Keratinocyte (primary cell): ENCODE results near the gene ATXN7L1. TPM values are rescaled to one million over a fixed set of nuclear protein-coding genes. Genes with fewer than 3 reads are reported as not detected.

ENCODE experiments used
- DNase-seq: peaks from one replicate; pipeline ENCODE4 v3.0.0-alpha.2; 2011; ENCODE audit warnings: low read depth, missing footprints, low spot score
- FAIRE-seq: peaks from 2 replicates; lab custom pipeline; 2011; peaks lifted over from hg19 to GRCh38; lab: Jason Lieb, UNC
- H2AFZ ChIP-seq: 2 replicates; pipeline ENCODE4 v1.6.0; 2012; ENCODE audit warnings: low read length, control low read depth, inconsistent platforms; ENCODE audit not compliant: control insufficient read depth
- H3K27ac ChIP-seq: 2 replicates; pipeline ENCODE4 v1.5.1; 2011; ENCODE audit warnings: low read length; ENCODE audit not compliant: control insufficient read depth, insufficient read depth
- H3K27me3 ChIP-seq: 3 replicates; pipeline ENCODE4 v1.6.0; 2011; ENCODE audit warnings: low read length; ENCODE audit not compliant: control insufficient read depth, insufficient read depth; ENCODE audit errors: extremely low read depth
- H3K36me3 ChIP-seq, 2 experiments: 2 replicates in 1 of 2; 3 replicates in 1 of 2; pipeline ENCODE4 v1.5.1; 2011; ENCODE audit warnings: low read length in 2 of 2, mild to moderate bottlenecking in 1 of 2; ENCODE audit not compliant: control insufficient read depth in 2 of 2, insufficient read depth in 2 of 2; ENCODE audit errors: extremely low read depth in 1 of 2
- H3K4me1 ChIP-seq: 3 replicates; pipeline ENCODE4 v1.5.1; 2011; ENCODE audit warnings: low read length; ENCODE audit not compliant: control insufficient read depth, insufficient read depth; ENCODE audit errors: extremely low read depth
- H3K4me2 ChIP-seq: 3 replicates; pipeline ENCODE4 v1.6.0; 2011; ENCODE audit warnings: low read depth, low read length; ENCODE audit not compliant: control insufficient read depth, insufficient read depth; ENCODE audit errors: extremely low read depth
- H3K4me3 ChIP-seq, 3 experiments: fragments of 200-600 bp in 1 of 3; sonication (generic) in 1 of 3; 2 replicates in 2 of 3; 3 replicates in 1 of 3; pipeline ENCODE4 v1.5.1; 2011 to 2016; ENCODE audit warnings: low read length in 3 of 3, mild to moderate bottlenecking in 3 of 3, control low read depth in 2 of 3, inconsistent platforms in 1 of 3, low read depth in 1 of 3, mixed read lengths in 1 of 3, mixed run types in 1 of 3, moderate library complexity in 1 of 3; ENCODE audit not compliant: control insufficient read depth in 2 of 3, insufficient read depth in 2 of 3; ENCODE audit errors: extremely low read depth in 1 of 3
- H3K79me2 ChIP-seq: 2 replicates; pipeline ENCODE4 v1.6.0; 2012; ENCODE audit warnings: low read length; ENCODE audit not compliant: control insufficient read depth, insufficient read depth
- H3K9ac ChIP-seq: 3 replicates; pipeline ENCODE4 v1.6.0; 2011; ENCODE audit warnings: low read length; ENCODE audit not compliant: control insufficient read depth, insufficient read depth; ENCODE audit errors: extremely low read depth
- H3K9me1 ChIP-seq: 3 replicates; pipeline ENCODE4 v1.6.0; 2011; ENCODE audit warnings: low read length; ENCODE audit not compliant: control insufficient read depth, insufficient read depth; ENCODE audit errors: extremely low read depth
- H3K9me3 ChIP-seq: 2 replicates; pipeline ENCODE4 v1.5.1; 2012; ENCODE audit warnings: low read depth, low read length; ENCODE audit not compliant: control insufficient read depth
- H4K20me1 ChIP-seq: 3 replicates; pipeline ENCODE4 v1.6.0; 2011; ENCODE audit warnings: low read length; ENCODE audit not compliant: control insufficient read depth, insufficient read depth; ENCODE audit errors: extremely low read depth
- EZH2 ChIP-seq: IDR thresholded peaks from one replicate; pipeline ENCODE4 v1.6.1; 2012; ENCODE audit warnings: inconsistent platforms, mild to moderate bottlenecking, low read length, moderate library complexity
- dilution Hi-C: fragments of 300-500 bp; cut with MboI; formaldehyde crosslinking; loops from one replicate; pipeline ENCODE4 v1.7.0; 2020; ENCODE audit warnings: low sequenced_read_pairs; ENCODE audit not compliant: extremely low pct_ligation_motif_present
- polyA plus RNA-seq, 5 experiments: library from polyadenylated mRNA; depleted of rRNA in 3 of 5; stranded (reverse) in 3 of 5; stranded (forward) in 1 of 5; unstranded in 1 of 5; fragments of >200 nt; gene quantifications; 1 replicate in 1 of 5; 2 replicates in 3 of 5; 3 replicates in 1 of 5; pipeline versions ENCODE4 v1.2.1 to v1.2.3, GENCODE V29; 2011 to 2012; ENCODE audit warnings: missing spikeins in 2 of 5, low read depth in 1 of 5, low replicate concordance in 1 of 5
- TF ChIP-seq, protein P1 (sequence below), 3 experiments: IDR thresholded peaks in 1 of 3; conservative IDR thresholded peaks in 1 of 3; optimal IDR thresholded peaks in 1 of 3; 2 replicates in 2 of 3; 3 replicates in 1 of 3; pipeline versions ENCODE3 to v1.5.1; 2011; ENCODE audit warnings: low read length in 3 of 3, mild to moderate bottlenecking in 3 of 3, moderate library complexity in 2 of 3, control low read depth in 1 of 3, inconsistent platforms in 1 of 3; ENCODE audit not compliant: insufficient read depth in 2 of 3; ENCODE audit errors: extremely low read depth in 1 of 3

The ATXN7L1 gene
- polyA plus RNA-seq, 1 donor (not counting 4 experiments of a cell fraction or from before 2014, with no cell fraction given), result 4.8 TPM

GRCh38 chr7:105734233-105734632 lies 142.2 kb downstream of the ATXN7L1 start:
- no peak overlapping the region for H3K4me3 ChIP-seq
- no peaks in the 10 kb centered on the region for H3K9me3 ChIP-seq
- no peaks in the 10 kb centered on the region for H3K4me1 ChIP-seq
- no peaks in the 10 kb centered on the region for H3K36me3 ChIP-seq
- FAIRE-seq (no peak), DNase-seq (no peak)
- no peaks in the 10 kb centered on the region for H3K9me1 ChIP-seq
- no peak overlapping the region for H3K4me2 ChIP-seq
- TF ChIP-seq EZH2, result no peak
- no peaks in the 10 kb centered on the region for H4K20me1 ChIP-seq
- H2AFZ ChIP-seq, result no peak overlapping the region
- dilution Hi-C loops, result no loop called here
- H3K27ac ChIP-seq, result no peak overlapping the region
- no peaks in the 10 kb centered on the region for H3K27me3 ChIP-seq
- H3K79me2 ChIP-seq, result no peaks in the 10 kb centered on the region
- H3K9ac ChIP-seq, result no peak overlapping the region

GRCh38 chr7:105731042-105731441 lies 145.4 kb downstream of the ATXN7L1 start:
- H3K9ac ChIP-seq, result no peak overlapping the region
- H3K27ac ChIP-seq, result no peak overlapping the region
- no peaks in the 10 kb centered on the region for H4K20me1 ChIP-seq
- FAIRE-seq, result no peak
- no peak overlapping the region for H2AFZ ChIP-seq
- no peaks in the 10 kb centered on the region for H3K4me1 ChIP-seq
- H3K9me3 ChIP-seq, result no peaks in the 10 kb centered on the region
- H3K4me3 ChIP-seq, result no peak overlapping the region
- H3K9me1 ChIP-seq, result no peaks in the 10 kb centered on the region
- dilution Hi-C loops, result no loop called here
- H3K4me2 ChIP-seq, result no peak overlapping the region
- TF ChIP-seq, protein P1, sequence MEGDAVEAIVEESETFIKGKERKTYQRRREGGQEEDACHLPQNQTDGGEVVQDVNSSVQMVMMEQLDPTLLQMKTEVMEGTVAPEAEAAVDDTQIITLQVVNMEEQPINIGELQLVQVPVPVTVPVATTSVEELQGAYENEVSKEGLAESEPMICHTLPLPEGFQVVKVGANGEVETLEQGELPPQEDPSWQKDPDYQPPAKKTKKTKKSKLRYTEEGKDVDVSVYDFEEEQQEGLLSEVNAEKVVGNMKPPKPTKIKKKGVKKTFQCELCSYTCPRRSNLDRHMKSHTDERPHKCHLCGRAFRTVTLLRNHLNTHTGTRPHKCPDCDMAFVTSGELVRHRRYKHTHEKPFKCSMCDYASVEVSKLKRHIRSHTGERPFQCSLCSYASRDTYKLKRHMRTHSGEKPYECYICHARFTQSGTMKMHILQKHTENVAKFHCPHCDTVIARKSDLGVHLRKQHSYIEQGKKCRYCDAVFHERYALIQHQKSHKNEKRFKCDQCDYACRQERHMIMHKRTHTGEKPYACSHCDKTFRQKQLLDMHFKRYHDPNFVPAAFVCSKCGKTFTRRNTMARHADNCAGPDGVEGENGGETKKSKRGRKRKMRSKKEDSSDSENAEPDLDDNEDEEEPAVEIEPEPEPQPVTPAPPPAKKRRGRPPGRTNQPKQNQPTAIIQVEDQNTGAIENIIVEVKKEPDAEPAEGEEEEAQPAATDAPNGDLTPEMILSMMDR (optimal IDR thresholded peaks at IDR 0.05 in 1 of 3, IDR thresholded peaks at IDR 0.05 in 1 of 3, conservative IDR thresholded peaks at IDR 0.05 in 1 of 3; ENCODE audit: extremely low read depth in 1 of 3, insufficient read depth in 2 of 3, low read length in 3 of 3), result no peak
- TF ChIP-seq EZH2, result no peak
- H3K79me2 ChIP-seq, result no peaks in the 10 kb centered on the region
- no peak for DNase-seq
- no peaks in the 10 kb centered on the region for H3K27me3 ChIP-seq
- no peaks in the 10 kb centered on the region for H3K36me3 ChIP-seq

GRCh38 chr7:105728028-105728427 lies 148.4 kb downstream of the ATXN7L1 start:
- Histone ChIP-seq H3K9ac (no peak overlapping the region), H3K9me1 (no peaks in the 10 kb centered on the region), H4K20me1 (no peaks in the 10 kb centered on the region), H2AFZ (no peak overlapping the region), H3K79me2 (no peaks in the 10 kb centered on the region), H3K27ac (no peak overlapping the region), H3K4me2 (no peak overlapping the region), H3K4me1 (no peaks in the 10 kb centered on the region), H3K9me3 (no peaks in the 10 kb centered on the region), H3K36me3 (no peaks in the 10 kb centered on the region), H3K4me3 (no peak overlapping the region), H3K27me3 (no peaks in the 10 kb centered on the region)
- FAIRE-seq (no peak), DNase-seq (no peak)
- dilution Hi-C loops, result no loop called here
- no peak for TF ChIP-seq EZH2
- TF ChIP-seq, protein P1 (optimal IDR thresholded peaks at IDR 0.05 in 1 of 3, IDR thresholded peaks at IDR 0.05 in 1 of 3, conservative IDR thresholded peaks at IDR 0.05 in 1 of 3; ENCODE audit: extremely low read depth in 1 of 3, insufficient read depth in 2 of 3, low read length in 3 of 3), result no peak
